ENCODE measurements around the gene FAM168B.

Gene FAM168B

DNA sequence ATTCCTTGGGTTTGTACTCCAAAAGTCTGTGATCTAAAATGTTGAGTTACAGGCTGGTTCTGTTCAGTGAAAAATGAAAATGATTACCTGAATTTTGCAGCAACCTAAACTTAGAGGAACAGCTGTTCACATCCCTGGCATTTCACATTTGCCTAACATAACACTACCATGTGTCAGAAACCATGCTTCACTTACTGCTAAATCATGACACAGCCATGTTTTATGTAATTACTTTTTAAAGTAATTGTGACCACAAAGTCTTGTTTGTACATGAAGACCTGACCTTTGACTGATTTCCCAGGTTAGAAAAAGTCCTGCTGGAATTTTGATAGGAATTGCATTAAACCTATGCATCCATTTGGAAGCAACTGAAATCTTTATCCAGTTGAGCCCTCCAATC lies 79.1 kb downstream of the FAM168B start:
- no peak for DNase-seq

DNA sequence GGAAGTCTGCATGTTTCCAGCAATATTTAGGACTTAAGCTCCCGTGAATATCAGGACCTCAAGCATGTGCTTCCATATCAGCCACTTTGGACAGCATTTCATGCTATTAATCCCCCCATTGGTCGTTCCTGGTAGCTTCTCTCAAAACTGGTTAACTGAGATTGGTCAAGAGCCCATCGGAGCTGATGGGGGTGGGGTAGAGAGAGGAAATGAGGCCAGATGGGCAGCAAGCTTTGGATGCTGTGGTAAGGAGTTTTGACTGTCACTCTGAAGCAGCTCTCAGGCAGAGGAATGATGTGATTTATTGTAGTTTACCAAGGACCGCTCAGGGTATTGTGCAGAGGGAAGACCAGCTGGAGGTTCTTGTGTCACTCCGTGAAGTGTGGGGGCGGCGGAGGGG lies 81.8 kb downstream of the FAM168B start:
- no peak for DNase-seq

DNA sequence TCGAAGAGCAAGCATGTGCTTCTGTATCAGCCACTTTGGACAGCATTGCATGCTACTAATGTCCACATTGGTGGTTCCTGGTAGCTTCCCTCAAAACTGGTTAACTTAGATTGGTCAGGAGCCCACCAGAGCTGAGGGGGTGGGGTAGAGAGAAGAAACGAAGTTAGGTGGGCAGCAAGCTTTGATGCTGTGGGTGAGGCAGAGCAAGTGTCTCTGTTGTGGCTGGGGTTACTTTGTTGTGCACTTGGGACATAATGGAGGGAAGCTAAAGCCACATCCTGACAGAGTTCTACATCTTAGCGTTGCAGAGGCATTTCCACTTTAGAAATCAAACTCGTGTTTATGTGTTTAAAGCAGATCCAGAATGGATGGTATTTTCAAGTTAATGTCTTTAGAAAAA lies 82.7 kb downstream of the FAM168B start:
- DNase-seq, result no peak

DNA sequence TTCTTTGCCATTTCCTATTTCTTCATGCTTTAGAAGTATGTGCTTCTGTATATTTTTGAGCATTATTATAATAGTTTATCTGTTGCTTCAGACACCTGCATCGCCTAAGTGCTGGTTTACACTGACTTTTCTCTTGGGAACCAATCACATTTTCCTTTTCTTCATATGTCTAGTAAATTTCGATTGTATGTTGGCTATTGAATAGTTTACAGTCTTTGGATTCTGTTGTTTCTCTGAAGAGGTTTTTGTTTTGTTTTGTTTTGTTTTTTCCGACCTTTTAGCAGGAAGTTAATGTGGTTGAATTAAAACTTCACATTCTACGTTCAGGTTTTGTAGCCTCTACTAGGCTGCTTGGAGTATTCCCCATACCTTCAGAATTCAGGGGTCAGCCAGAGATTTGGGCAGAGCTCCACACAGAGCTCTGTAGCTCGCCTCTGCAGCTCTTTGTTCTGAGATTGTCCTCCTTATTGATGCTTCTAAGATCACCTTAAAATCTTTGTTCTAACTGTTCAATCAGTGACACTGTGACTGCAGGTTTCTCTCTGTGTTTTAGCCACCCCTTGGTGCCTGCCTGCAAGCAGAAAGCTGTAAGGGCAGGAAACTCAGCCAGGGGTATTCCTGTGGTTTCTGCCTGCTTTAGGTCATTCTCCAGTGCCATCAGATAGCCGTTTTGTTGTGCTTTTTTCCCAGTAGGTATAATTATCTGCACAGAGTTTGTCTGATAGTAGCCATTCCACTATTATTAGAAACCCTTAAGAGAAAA lies 83.4 kb downstream of the FAM168B start:
- no peak for DNase-seq

DNA sequence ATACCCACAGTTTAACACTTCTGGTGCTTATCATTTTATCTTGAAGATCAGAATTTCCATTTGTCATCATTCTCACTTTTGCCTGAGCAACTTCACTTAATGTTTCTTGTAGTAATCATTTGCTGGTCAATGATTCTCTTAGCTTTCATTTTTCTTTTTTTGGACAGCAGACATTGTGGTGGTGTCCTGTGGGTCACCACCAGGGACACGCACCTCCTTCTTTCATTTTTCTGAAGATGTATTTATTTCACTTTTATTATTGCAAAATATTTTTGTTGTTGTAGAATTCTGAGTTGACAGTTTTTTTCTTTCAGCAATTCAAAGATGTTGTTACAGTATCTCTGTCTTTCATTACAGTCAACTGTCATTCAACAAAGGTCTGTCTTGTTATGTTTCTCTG lies 84.3 kb downstream of the FAM168B start:
- no peak for DNase-seq

GRCh38 chr2:131006561-131006960 lies 86.7 kb downstream of the FAM168B start:
- no peak for DNase-seq

GRCh38 chr2:131005216-131005935 lies 87.9 kb downstream of the FAM168B start:
- DNase-seq, result no peak

DNA sequence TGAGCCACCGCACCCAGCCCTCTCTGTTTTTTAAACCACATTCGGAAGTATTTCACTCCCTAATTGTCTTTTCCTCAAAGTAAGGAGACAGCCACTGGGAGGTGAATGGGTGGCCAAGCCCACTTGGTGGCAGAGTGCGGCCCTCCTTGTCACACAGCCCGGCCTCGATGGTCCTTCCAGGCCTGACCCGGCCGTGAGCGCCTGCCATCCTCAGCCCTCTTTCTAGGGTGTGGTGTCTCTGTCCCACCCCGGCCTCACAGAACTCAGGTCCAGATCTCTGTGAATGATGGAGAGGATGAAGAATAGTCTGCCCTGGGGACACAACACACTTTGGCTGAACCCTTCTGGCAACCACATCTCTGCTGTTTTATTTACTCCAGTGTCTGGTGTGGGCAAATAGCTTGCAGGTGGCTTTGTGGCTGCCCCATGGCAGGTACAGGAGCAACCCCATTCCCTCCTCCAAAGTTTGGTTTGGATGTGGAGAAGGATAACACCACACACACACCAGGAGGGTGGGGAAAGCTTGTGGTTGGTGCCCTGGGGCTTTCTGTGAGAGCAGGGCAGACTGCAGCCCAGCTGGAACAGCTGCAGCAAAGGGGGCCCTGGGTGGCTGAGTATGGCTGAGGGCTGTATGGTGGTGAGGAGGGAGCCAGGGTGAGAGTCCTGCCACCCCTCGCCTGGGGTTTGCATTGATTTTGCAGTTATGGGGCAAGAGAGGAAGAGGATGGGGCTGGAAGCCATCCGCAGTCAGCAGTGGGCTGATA lies 88.6 kb downstream of the FAM168B start:
- no peak for DNase-seq

- DNase-seq, result no peak
These were observed 94.7 kb downstream of the FAM168B start for GRCh38 chr2:130998561-130998960.
